HCT116 (cell line): ENCODE data around the gene POU2AF1. TPM values are rescaled to one million over a fixed set of nuclear protein-coding genes. Genes with fewer than 3 reads are reported as not detected.

Source experiments
- ATAC-seq: fragments of 200-7000 bp; cut with Tn5 transposase; 2 replicates; pipeline ENCODE4 v1.9.1; 2020; ENCODE audit warnings: mild to moderate bottlenecking, moderate library complexity
- BruUV-seq: library from RNA; stranded (reverse); fragments of 400-500 nt; replicated peaks from 2 replicates; lab custom pipeline; 2021; lab: Mats Ljungman, UMichigan
- CTCF ChIA-PET: fragments of 300-600 bp; sonication (Branson Sonifier 250); formaldehyde crosslinking; loops from one replicate; lab custom pipeline; 2021; ENCODE audit warnings: antibody characterized with exemption; lab: Charles Lee
- POLR2A ChIA-PET: fragments of 300-600, 350-600 bp; sonication (Branson Sonifier 250); formaldehyde crosslinking; loops from one replicate; lab custom pipeline; 2021; ENCODE audit warnings: antibody characterized with exemption; lab: Charles Lee
- RAD21 ChIA-PET, 2 experiments: fragments of 300-600 bp; sonication (Branson Sonifier 250); formaldehyde crosslinking; loops; one replicate each; lab custom pipeline; 2023; ENCODE audit warnings: low total read pairs in 2 of 2; ENCODE audit not compliant: uncharacterized antibody in 2 of 2, unreplicated experiment in 2 of 2, low non-redundant PET in 1 of 2; lab: Charles Lee
- DNase-seq: peaks from one replicate; pipeline ENCODE4 v3.0.0-alpha.2; 2010; ENCODE audit warnings: low read depth, low spot score
- H2AFZ ChIP-seq: fragments of 200-600 bp; shearing (Covaris generic), sonication (generic); 2 replicates; pipeline ENCODE4 v1.6.1; 2017; ENCODE audit warnings: low read depth, mixed run types, mixed read lengths, antibody characterized with exemption, low read length; ENCODE audit not compliant: poor library complexity, severe bottlenecking
- H3K27ac ChIP-seq: 2 replicates; pipeline ENCODE4 v1.5.1; 2012; ENCODE audit warnings: low read depth, low read length
- H3K27me3 ChIP-seq: fragments of 200-600 bp; sonication (generic); 2 replicates; pipeline ENCODE4 v1.6.1; 2016; ENCODE audit warnings: mixed run types, low read length, mixed read lengths; ENCODE audit not compliant: insufficient read depth
- H3K36me3 ChIP-seq, 2 experiments: fragments of 200-500 bp in 1 of 2; fragments of 200-600 bp in 1 of 2; sonication (Bioruptor generic) in 1 of 2; sonication (generic) in 1 of 2; 2 replicates each; pipeline versions ENCODE4 v1.5.1 to v1.6.1; 2014 to 2016; ENCODE audit warnings: low read length in 2 of 2, inconsistent platforms in 1 of 2, mixed read lengths in 1 of 2, mixed run types in 1 of 2; ENCODE audit not compliant: insufficient read depth in 2 of 2, control insufficient read depth in 1 of 2
- H3K4me1 ChIP-seq, 2 experiments: fragments of 200-600 bp in 1 of 2; sonication (generic) in 1 of 2; 2 replicates each; pipeline versions ENCODE4 v1.5.1 to v1.6.1; 2012 to 2017; ENCODE audit warnings: low read length in 2 of 2, inconsistent platforms in 1 of 2, mild to moderate bottlenecking in 1 of 2, mixed read lengths in 1 of 2, mixed run types in 1 of 2, moderate library complexity in 1 of 2; ENCODE audit not compliant: insufficient read depth in 2 of 2, control insufficient read depth in 1 of 2
- H3K4me2 ChIP-seq: fragments of 200-600 bp; sonication (generic); 2 replicates; pipeline ENCODE4 v1.6.1; 2017; ENCODE audit warnings: mixed run types, low read length, mixed read lengths
- H3K4me3 ChIP-seq, 2 experiments: fragments of 200-600 bp in 1 of 2; sonication (generic) in 1 of 2; replicated peaks in 1 of 2; 2 replicates each; pipeline ENCODE4 v1.5.1; 2011 to 2016; ENCODE audit warnings: low read length in 2 of 2, control low read depth in 1 of 2, low read depth in 1 of 2, mild to moderate bottlenecking in 1 of 2, mixed read lengths in 1 of 2, mixed run types in 1 of 2
- H3K79me2 ChIP-seq: fragments of 200-600 bp; sonication (generic); 2 replicates; pipeline ENCODE4 v1.6.1; 2017; ENCODE audit warnings: mild to moderate bottlenecking, mixed run types, low read length, moderate library complexity, mixed read lengths; ENCODE audit not compliant: insufficient read depth
- H3K9ac ChIP-seq: fragments of 200-600 bp; sonication (generic); 2 replicates; pipeline ENCODE4 v1.6.1; 2016; ENCODE audit warnings: low read length, mixed read lengths
- H3K9me2 ChIP-seq: fragments of 200-600 bp; sonication (generic), shearing (Covaris generic); 2 replicates; pipeline ENCODE4 v1.6.1; 2017; ENCODE audit warnings: mixed run types, mild to moderate bottlenecking, moderate library complexity; ENCODE audit not compliant: insufficient read depth
- H3K9me3 ChIP-seq, 2 experiments: fragments of 200-500 bp in 1 of 2; fragments of 200-600 bp in 1 of 2; sonication (Bioruptor generic) in 1 of 2; sonication (generic) in 1 of 2; 2 replicates each; pipeline ENCODE4 v1.6.1; 2014 to 2017; ENCODE audit warnings: low read length in 2 of 2, mixed read lengths in 2 of 2, inconsistent platforms in 1 of 2, low read depth in 1 of 2, mild to moderate bottlenecking in 1 of 2, mixed run types in 1 of 2, moderate library complexity in 1 of 2; ENCODE audit not compliant: control insufficient read depth in 1 of 2, insufficient read depth in 1 of 2
- H4K20me1 ChIP-seq: fragments of 200-600 bp; sonication (generic), shearing (Covaris generic); 2 replicates; pipeline ENCODE4 v1.6.1; 2017; ENCODE audit warnings: mixed run types, mild to moderate bottlenecking, moderate library complexity; ENCODE audit not compliant: insufficient read depth
- CBX3 ChIP-seq: IDR thresholded peaks from 2 replicates; pipeline ENCODE4 v1.6.1; 2012; ENCODE audit warnings: low read depth
- EZH2 ChIP-seq: fragments of 200-600 bp; sonication (generic); IDR thresholded peaks from 2 replicates; pipeline ENCODE4 v1.6.1; 2017; ENCODE audit warnings: antibody characterized with exemption, mixed run types
- FOSL1 ChIP-seq: IDR thresholded peaks from 2 replicates; pipeline ENCODE4 v1.6.1; 2012; ENCODE audit warnings: low read depth
- RAD21 ChIP-seq: IDR thresholded peaks from 2 replicates; pipeline ENCODE4 v1.6.1; 2012; ENCODE audit warnings: low read depth, mild to moderate bottlenecking
- SP1 ChIP-seq: IDR thresholded peaks from 2 replicates; pipeline ENCODE4 v1.6.1; 2012; ENCODE audit warnings: low read depth
- SRF ChIP-seq: IDR thresholded peaks from 2 replicates; pipeline ENCODE4 v1.6.1; 2012; ENCODE audit warnings: low read depth
- TCF7L2 ChIP-seq: IDR thresholded peaks from 2 replicates; pipeline ENCODE4 v1.7.0; 2011; ENCODE audit warnings: borderline replicate concordance, inconsistent platforms; ENCODE audit not compliant: insufficient read depth, insufficient read length; ENCODE audit errors: extremely low read depth
- YY1 ChIP-seq: IDR thresholded peaks from 2 replicates; pipeline ENCODE4 v1.6.1; 2011; ENCODE audit warnings: low read length, low read depth, moderate library complexity, mild to moderate bottlenecking; ENCODE audit not compliant: insufficient replicate concordance; ENCODE audit errors: extremely low read depth
- ZNF274 ChIP-seq: fragments of 200-500 bp; sonication (Bioruptor generic); IDR thresholded peaks from 2 replicates; pipeline ENCODE4 v1.6.1; 2014; ENCODE audit warnings: mild to moderate bottlenecking, low read depth, low read length, inconsistent platforms
- intact Hi-C: fragments of 100-400 bp; cut with micrococcal nuclease; formaldehyde crosslinking; loops from 2 replicates; pipeline ENCODE4 v1.10.0; 2022
- total RNA-seq: library from RNA; stranded (reverse); gene quantifications from one replicate; pipeline ENCODE4 v1.2.1, GENCODE V29; 2021; ENCODE audit not compliant: unreplicated experiment
- TF ChIP-seq, protein P1 (sequence below): IDR thresholded peaks from 2 replicates; pipeline ENCODE4 v1.6.1; 2012; ENCODE audit warnings: low read depth
- TF ChIP-seq, protein P2 (sequence below): IDR thresholded peaks from 2 replicates; pipeline ENCODE4 v1.6.1; 2012
- TF ChIP-seq, protein P3 (sequence below): IDR thresholded peaks from 2 replicates; pipeline ENCODE4 v1.6.1; 2011; ENCODE audit warnings: mild to moderate bottlenecking, low read length, moderate library complexity; ENCODE audit not compliant: insufficient replicate concordance; ENCODE audit errors: extremely low read depth

POU2AF1 gene
- total RNA-seq, 1 experiment from 2014 or later = 0.17 TPM

DNA sequence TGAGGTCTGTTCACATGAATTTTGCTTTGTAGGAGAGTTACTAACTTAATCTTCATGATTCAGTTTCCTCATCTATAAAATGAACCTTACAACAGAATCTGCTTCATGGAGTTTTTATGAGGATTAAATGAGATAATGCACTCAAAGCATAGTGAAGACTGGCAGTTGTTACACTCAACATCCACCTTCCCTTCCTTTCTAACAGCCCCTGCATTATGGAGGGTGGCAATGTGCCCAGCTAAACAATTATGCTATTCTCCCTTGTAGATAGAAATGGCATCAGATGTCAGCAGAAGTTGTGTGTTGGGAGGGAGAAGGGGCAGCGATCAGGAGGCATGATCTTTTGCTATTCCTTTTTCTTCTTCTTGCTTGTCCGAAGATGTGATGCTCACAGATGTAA, 6.5 kb downstream of the POU2AF1 start:
- CTCF ChIA-PET = no interaction called here
- no peak overlapping the region for H3K4me2 ChIP-seq
- DNase-seq (no peak), ATAC-seq (no peak)
- RAD21 ChIA-PET = no interaction called here
- intact Hi-C loops = no loop called here
- no peaks in the 10 kb centered on the region for H3K79me2 ChIP-seq
- H3K9me2 ChIP-seq = no peaks in the 10 kb centered on the region
- POLR2A ChIA-PET = no interaction called here
- no peak overlapping the region for H2AFZ ChIP-seq
- no peak overlapping the region for H3K4me3 ChIP-seq
- H4K20me1 ChIP-seq = no peaks in the 10 kb centered on the region
- H3K36me3 ChIP-seq = no peaks in the 10 kb centered on the region
- no peak overlapping the region for H3K9ac ChIP-seq
- H3K27ac ChIP-seq = no peak overlapping the region
- BruUV-seq = no TSS peak
- peaks cover 3 to 9% of the 10 kb centered on the region in 2 experiments; a peak in 2 of 4 replicates for H3K4me1 ChIP-seq
- no peaks in the 10 kb centered on the region for H3K9me3 ChIP-seq
- 0 out of 2 replicates have a peak, but pooled peaks cover 8% of the 10 kb centered on the region for H3K27me3 ChIP-seq
- TF ChIP-seq, protein P1, sequence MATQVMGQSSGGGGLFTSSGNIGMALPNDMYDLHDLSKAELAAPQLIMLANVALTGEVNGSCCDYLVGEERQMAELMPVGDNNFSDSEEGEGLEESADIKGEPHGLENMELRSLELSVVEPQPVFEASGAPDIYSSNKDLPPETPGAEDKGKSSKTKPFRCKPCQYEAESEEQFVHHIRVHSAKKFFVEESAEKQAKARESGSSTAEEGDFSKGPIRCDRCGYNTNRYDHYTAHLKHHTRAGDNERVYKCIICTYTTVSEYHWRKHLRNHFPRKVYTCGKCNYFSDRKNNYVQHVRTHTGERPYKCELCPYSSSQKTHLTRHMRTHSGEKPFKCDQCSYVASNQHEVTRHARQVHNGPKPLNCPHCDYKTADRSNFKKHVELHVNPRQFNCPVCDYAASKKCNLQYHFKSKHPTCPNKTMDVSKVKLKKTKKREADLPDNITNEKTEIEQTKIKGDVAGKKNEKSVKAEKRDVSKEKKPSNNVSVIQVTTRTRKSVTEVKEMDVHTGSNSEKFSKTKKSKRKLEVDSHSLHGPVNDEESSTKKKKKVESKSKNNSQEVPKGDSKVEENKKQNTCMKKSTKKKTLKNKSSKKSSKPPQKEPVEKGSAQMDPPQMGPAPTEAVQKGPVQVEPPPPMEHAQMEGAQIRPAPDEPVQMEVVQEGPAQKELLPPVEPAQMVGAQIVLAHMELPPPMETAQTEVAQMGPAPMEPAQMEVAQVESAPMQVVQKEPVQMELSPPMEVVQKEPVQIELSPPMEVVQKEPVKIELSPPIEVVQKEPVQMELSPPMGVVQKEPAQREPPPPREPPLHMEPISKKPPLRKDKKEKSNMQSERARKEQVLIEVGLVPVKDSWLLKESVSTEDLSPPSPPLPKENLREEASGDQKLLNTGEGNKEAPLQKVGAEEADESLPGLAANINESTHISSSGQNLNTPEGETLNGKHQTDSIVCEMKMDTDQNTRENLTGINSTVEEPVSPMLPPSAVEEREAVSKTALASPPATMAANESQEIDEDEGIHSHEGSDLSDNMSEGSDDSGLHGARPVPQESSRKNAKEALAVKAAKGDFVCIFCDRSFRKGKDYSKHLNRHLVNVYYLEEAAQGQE = no peak
- TF ChIP-seq TCF7L2 = no peak
- TF ChIP-seq SP1 = no peak
- no peak for TF ChIP-seq EZH2
- TF ChIP-seq, protein P2, sequence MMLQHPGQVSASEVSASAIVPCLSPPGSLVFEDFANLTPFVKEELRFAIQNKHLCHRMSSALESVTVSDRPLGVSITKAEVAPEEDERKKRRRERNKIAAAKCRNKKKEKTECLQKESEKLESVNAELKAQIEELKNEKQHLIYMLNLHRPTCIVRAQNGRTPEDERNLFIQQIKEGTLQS = no peak
- TF ChIP-seq, protein P3, sequence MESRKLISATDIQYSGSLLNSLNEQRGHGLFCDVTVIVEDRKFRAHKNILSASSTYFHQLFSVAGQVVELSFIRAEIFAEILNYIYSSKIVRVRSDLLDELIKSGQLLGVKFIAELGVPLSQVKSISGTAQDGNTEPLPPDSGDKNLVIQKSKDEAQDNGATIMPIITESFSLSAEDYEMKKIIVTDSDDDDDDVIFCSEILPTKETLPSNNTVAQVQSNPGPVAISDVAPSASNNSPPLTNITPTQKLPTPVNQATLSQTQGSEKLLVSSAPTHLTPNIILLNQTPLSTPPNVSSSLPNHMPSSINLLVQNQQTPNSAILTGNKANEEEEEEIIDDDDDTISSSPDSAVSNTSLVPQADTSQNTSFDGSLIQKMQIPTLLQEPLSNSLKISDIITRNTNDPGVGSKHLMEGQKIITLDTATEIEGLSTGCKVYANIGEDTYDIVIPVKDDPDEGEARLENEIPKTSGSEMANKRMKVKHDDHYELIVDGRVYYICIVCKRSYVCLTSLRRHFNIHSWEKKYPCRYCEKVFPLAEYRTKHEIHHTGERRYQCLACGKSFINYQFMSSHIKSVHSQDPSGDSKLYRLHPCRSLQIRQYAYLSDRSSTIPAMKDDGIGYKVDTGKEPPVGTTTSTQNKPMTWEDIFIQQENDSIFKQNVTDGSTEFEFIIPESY = no peak
- no peak for TF ChIP-seq ZNF274
- TF ChIP-seq RAD21 = no peak
- TF ChIP-seq YY1 = no peak
- no peak for TF ChIP-seq CBX3
- TF ChIP-seq FOSL1 = no peak
- no peak for TF ChIP-seq SRF
